Endothelial cell (in vitro differentiated cells): ENCODE results near the gene XPO5. TPM values are rescaled to one million over a fixed set of nuclear protein-coding genes. Genes with fewer than 3 reads are reported as not detected.

Experiments used
- DNase-seq: peaks from one replicate; pipeline ENCODE4 v3.0.0; 2021; ENCODE audit warnings: low spot score
- H3K27ac Mint-ChIP-seq: one replicate; pipeline ENCODE4 v1.8.0; 2021; ENCODE audit warnings: mixed read lengths, inconsistent platforms; ENCODE audit not compliant: unreplicated experiment
- H3K27me3 Mint-ChIP-seq: one replicate; pipeline ENCODE4 v1.8.0; 2021; ENCODE audit warnings: mild to moderate bottlenecking, moderate library complexity, mixed read lengths, inconsistent platforms; ENCODE audit not compliant: unreplicated experiment
- H3K36me3 Mint-ChIP-seq: one replicate; pipeline ENCODE4 v1.8.0; 2021; ENCODE audit warnings: mild to moderate bottlenecking, low read depth, mixed read lengths, inconsistent platforms; ENCODE audit not compliant: unreplicated experiment
- H3K4me1 Mint-ChIP-seq: one replicate; pipeline ENCODE4 v1.8.0; 2021; ENCODE audit warnings: mild to moderate bottlenecking, mixed read lengths, inconsistent platforms; ENCODE audit not compliant: unreplicated experiment
- H3K4me3 Mint-ChIP-seq: one replicate; pipeline ENCODE4 v1.8.0; 2021; ENCODE audit warnings: mild to moderate bottlenecking, mixed read lengths, inconsistent platforms; ENCODE audit not compliant: unreplicated experiment
- H3K9me3 Mint-ChIP-seq: one replicate; pipeline ENCODE4 v1.8.0; 2021; ENCODE audit warnings: mixed read lengths, inconsistent platforms; ENCODE audit not compliant: unreplicated experiment
- total RNA-seq: library from RNA; stranded (reverse); fragmentation: NEBNext Ultra II Directional; extraction: Animal tissue kit (Norgen Biotek cat#: 25700); gene quantifications from one replicate; pipeline ENCODE4 v1.2.1, GENCODE V29; 2021; ENCODE audit not compliant: unreplicated experiment
- TF ChIP-seq, protein P1 (sequence below): fragments of 200-600 bp; sonication (generic); IDR thresholded peaks from one replicate; pipeline ENCODE4 v1.5.0; 2021; ENCODE audit warnings: antibody characterized with exemption; ENCODE audit not compliant: unreplicated experiment

XPO5 gene
- total RNA-seq, 1 donor from 2014 or later: 37.6 TPM

DNA sequence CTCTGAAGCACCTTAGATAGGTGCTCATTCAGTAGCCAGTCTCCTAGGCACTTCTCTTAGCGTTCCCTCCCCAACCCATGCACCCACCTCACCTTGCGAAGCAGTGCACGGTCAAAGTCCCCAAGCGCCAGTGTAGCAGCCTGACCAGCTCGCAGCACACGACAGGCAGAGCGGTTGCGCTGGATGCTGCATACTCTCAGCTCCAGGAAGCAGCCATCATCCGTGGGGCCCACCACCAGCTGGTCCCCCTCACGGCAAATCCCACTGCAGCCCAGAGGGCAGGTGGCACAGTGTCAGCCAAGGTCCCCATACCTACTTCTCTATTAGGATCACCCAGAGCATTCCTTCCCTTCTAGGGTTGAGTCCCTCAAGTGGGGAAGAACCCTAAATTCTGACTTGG is 46.7 kb upstream of the XPO5 start:
- Mint-ChIP-seq H3K36me3 (peaks cover 50% of the 10 kb centered on the region), H3K27me3 (peaks cover 6% of the 10 kb centered on the region), H3K9me3 (no peaks in the 10 kb centered on the region), H3K4me3 (peak overlapping the region; percentile 42), H3K27ac (peak overlapping the region; percentile 48), H3K4me1 (peaks cover 35% of the 10 kb centered on the region)
- TF ChIP-seq, protein P1, sequence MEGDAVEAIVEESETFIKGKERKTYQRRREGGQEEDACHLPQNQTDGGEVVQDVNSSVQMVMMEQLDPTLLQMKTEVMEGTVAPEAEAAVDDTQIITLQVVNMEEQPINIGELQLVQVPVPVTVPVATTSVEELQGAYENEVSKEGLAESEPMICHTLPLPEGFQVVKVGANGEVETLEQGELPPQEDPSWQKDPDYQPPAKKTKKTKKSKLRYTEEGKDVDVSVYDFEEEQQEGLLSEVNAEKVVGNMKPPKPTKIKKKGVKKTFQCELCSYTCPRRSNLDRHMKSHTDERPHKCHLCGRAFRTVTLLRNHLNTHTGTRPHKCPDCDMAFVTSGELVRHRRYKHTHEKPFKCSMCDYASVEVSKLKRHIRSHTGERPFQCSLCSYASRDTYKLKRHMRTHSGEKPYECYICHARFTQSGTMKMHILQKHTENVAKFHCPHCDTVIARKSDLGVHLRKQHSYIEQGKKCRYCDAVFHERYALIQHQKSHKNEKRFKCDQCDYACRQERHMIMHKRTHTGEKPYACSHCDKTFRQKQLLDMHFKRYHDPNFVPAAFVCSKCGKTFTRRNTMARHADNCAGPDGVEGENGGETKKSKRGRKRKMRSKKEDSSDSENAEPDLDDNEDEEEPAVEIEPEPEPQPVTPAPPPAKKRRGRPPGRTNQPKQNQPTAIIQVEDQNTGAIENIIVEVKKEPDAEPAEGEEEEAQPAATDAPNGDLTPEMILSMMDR: no peak
- DNase-seq: no peak

DNA sequence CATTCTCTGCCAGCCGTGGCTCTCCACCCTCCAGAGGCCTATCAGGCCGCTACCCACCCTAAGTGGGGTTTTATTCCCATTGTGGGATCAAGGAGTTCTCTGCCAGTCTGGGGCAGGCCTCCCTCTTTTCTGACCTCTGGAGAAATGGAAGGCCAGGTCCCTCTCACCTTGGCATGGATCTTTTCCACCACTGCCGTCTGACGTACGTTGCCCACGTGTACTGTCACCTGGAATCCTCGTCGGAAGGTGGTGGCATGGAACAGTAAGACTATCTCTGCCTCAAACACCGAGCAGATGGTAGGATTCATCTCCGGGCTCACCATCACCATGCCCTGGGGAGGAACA is 46.0 kb upstream of the XPO5 start:
- TF ChIP-seq, protein P1: no peak
- H3K27me3 Mint-ChIP-seq: peaks cover 5% of the 10 kb centered on the region
- peaks cover 28% of the 10 kb centered on the region for H3K4me1 Mint-ChIP-seq
- no peak overlapping the region for H3K27ac Mint-ChIP-seq
- no peaks in the 10 kb centered on the region for H3K9me3 Mint-ChIP-seq
- no peak for DNase-seq
- peak overlapping the region; percentile 62 for H3K4me3 Mint-ChIP-seq
- H3K36me3 Mint-ChIP-seq: peaks cover 45% of the 10 kb centered on the region

DNA sequence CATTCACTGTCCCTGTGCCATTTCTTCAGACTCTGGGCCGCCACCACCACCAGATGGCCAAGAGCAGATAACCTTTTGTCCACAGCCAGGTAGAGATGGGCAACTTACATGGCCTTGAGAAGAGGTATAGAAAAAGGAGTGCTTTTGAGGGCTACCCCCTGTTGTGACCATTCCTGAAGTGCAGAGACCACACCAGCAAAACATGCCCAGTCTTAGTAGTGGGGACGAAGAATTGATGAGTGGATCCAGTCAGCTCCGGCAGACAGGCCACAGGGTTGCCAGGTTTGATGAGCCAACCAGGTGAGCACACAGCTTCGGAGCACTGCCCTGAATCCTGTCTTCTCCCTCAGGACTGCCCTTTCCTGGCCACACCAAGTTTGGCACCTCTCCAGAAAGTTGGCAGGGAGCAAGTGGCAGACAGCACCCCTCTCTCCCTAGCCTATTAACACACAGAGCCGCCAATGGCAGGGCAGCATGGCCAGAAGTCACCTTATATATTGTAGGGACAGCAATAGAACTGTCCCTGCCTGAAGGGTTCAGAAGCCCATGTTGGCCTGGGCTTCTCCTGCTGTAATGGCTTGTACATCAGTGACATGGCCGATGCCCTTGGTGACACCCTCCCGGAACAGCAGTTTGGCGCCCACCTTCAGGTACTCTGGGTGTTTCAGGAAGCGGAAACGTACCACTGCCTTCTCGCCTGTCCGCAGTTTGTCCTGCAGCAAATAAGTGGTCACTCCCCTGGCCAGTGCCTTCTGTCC is 45.4 kb upstream of the XPO5 start:
- H3K27ac Mint-ChIP-seq: peak overlapping the region; percentile 74
- H3K4me1 Mint-ChIP-seq: peaks cover 22% of the 10 kb centered on the region
- H3K4me3 Mint-ChIP-seq: no peak overlapping the region
- H3K9me3 Mint-ChIP-seq: no peaks in the 10 kb centered on the region
- TF ChIP-seq, protein P1: no peak
- H3K36me3 Mint-ChIP-seq: peaks cover 44% of the 10 kb centered on the region
- peaks cover 5% of the 10 kb centered on the region for H3K27me3 Mint-ChIP-seq
- no peak for DNase-seq

DNA sequence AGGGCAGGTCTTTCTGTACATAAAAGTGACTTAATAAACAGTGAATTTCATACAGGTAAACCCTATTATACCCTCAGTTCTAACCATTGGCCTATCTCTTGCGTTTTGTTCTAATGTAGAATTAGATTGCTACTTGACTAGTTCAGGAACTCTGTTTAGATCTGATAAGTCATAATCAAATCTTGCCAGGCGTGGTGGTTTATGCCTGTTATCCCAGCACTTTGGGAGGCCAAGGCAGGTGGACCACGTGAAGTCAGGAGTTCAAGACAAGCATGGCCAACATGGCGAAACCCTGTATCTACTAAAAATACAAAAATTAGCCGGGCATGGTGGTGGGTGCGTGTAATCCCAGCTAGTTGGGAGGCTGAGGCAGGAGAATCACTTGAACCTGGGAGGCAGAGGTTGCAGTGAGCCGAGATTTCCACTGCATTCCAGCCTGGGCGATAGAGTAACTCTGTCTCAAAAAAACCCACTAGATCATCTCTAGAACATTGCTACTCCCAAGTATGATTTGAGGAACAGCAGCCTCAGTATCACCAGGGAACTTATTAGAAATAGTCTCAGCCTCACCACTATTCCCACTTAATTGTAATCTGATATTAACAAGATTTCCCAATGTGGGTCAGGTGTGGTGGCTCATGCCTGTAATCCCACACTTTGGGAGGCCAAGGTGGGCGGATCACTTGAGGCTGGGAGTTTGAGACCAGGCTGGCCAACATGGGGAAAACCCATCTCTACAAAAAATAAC is 41.1 kb upstream of the XPO5 start:
- H3K4me1 Mint-ChIP-seq: peaks cover 13% of the 10 kb centered on the region
- H3K27me3 Mint-ChIP-seq: no peaks in the 10 kb centered on the region
- no peaks in the 10 kb centered on the region for H3K9me3 Mint-ChIP-seq
- no peak overlapping the region for H3K4me3 Mint-ChIP-seq
- H3K36me3 Mint-ChIP-seq: peaks cover 16% of the 10 kb centered on the region
- TF ChIP-seq, protein P1: no peak
- H3K27ac Mint-ChIP-seq: no peak overlapping the region
- no peak for DNase-seq

DNA sequence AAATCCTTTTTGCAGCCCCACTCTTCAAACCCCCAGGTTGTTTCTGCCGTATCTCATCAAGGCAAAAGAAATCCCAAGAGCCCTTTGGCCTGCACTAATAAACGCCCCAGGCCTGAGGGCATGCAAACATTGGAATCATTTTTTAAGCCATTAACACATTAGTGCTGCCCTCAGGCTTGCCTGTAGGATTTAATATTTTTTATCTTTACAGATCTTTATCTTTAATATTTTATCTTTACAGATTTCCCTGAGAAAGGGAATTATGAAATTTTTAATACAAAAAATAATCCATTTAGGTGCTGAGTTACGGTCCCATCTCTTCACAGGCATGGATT is 38.5 kb upstream of the XPO5 start:
- peaks cover 9% of the 10 kb centered on the region for H3K36me3 Mint-ChIP-seq

More for the DNA sequence above, 38.5 kb upstream of the XPO5 start:
- H3K4me3 Mint-ChIP-seq: no peak overlapping the region
- TF ChIP-seq, protein P1: no peak
- no peak overlapping the region for H3K27ac Mint-ChIP-seq
- no peak for DNase-seq
- H3K9me3 Mint-ChIP-seq: no peaks in the 10 kb centered on the region
- H3K27me3 Mint-ChIP-seq: no peaks in the 10 kb centered on the region
- no peaks in the 10 kb centered on the region for H3K4me1 Mint-ChIP-seq
